Astrocyte of the cerebellum (primary cell): ENCODE data around the gene SOCS1.
"Not testable (repeated sequence)": the region's sequence is repeated elsewhere in the genome, so short reads cannot be mapped to it uniquely, and the experiment has no call there.

ENCODE experiments used
- DNase-seq: peaks from one replicate; pipeline ENCODE4 v3.0.0-alpha.2; 2011; ENCODE audit warnings: low read depth
- H3K4me3 ChIP-seq: 2 replicates; pipeline ENCODE4 v1.5.1; 2011; ENCODE audit warnings: mild to moderate bottlenecking, low read depth, low read length, moderate library complexity
- in situ Hi-C: cut with HindIII; loops from 2 replicates; pipeline ENCODE4 v1.10.0; 2017; ENCODE audit warnings: low sequenced_read_pairs
- TF ChIP-seq, protein P1 (sequence below): IDR thresholded peaks from 2 replicates; pipeline ENCODE4 v1.5.1; 2012; ENCODE audit warnings: low read length, low read depth, moderate library complexity, mild to moderate bottlenecking; ENCODE audit errors: missing control alignments

Gene SOCS1

DNA sequence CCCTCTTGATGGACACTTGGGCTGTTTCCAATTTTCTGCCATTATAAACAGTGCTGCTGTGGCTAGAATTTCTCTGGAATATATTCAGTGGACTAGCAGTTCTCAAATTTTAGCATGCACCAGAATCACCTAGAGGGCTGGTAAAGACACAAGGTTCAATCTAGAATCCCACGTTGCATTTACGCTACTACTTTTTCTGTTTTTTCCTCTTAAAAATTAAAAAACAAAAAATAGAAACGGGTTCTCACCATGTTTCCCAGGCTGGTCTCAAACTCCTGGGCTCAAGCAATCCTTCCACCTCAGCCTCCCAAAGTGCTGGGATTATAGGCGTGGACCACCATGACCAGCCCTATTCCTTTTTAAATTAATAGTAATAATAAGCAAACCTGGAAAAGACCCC is 39.7 kb upstream of the SOCS1 start:
- no peak overlapping the region for H3K4me3 ChIP-seq
- in situ Hi-C loops: no loop called here
- TF ChIP-seq, protein P1, sequence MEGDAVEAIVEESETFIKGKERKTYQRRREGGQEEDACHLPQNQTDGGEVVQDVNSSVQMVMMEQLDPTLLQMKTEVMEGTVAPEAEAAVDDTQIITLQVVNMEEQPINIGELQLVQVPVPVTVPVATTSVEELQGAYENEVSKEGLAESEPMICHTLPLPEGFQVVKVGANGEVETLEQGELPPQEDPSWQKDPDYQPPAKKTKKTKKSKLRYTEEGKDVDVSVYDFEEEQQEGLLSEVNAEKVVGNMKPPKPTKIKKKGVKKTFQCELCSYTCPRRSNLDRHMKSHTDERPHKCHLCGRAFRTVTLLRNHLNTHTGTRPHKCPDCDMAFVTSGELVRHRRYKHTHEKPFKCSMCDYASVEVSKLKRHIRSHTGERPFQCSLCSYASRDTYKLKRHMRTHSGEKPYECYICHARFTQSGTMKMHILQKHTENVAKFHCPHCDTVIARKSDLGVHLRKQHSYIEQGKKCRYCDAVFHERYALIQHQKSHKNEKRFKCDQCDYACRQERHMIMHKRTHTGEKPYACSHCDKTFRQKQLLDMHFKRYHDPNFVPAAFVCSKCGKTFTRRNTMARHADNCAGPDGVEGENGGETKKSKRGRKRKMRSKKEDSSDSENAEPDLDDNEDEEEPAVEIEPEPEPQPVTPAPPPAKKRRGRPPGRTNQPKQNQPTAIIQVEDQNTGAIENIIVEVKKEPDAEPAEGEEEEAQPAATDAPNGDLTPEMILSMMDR: no peak
- DNase-seq: no peak

GRCh38 chr16:11292076-11292748 is 36.2 kb upstream of the SOCS1 start:
- no peak overlapping the region for H3K4me3 ChIP-seq
- no peak for DNase-seq
- in situ Hi-C loops: no loop called here
- TF ChIP-seq, protein P1: no peak

DNA sequence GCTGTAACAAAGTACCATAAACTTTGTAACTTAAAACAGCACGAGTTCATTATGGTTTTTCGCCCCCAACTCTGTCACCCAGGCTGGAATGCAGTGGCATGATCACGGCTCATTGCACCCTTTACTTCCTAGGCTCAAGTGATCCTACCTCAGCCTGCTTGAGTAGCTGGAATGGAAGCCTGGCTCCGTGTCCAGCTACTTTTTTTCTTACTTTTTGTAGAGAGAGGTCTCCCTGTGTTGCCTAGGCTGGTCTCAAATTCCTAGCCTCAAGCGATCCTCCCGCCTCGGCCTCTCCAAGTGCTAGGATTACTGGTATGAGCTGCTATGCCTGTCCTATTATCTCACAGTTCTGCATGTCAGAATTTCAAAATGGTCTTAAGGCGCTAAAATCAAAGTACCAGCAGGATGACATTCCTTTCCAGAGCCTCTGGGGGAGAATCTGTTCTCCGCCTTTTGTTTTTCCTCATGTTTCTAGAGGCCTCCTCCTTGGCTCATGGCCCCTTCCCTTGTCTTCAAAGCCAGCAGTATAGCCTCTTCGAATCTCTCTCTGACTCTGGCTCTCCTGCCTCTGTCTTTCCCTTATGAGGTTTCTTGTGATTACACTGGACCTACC is 35.2 kb upstream of the SOCS1 start:
- in situ Hi-C loops: no loop called here
- DNase-seq: no peak
- H3K4me3 ChIP-seq: no peak overlapping the region
- TF ChIP-seq, protein P1: no peak

DNA sequence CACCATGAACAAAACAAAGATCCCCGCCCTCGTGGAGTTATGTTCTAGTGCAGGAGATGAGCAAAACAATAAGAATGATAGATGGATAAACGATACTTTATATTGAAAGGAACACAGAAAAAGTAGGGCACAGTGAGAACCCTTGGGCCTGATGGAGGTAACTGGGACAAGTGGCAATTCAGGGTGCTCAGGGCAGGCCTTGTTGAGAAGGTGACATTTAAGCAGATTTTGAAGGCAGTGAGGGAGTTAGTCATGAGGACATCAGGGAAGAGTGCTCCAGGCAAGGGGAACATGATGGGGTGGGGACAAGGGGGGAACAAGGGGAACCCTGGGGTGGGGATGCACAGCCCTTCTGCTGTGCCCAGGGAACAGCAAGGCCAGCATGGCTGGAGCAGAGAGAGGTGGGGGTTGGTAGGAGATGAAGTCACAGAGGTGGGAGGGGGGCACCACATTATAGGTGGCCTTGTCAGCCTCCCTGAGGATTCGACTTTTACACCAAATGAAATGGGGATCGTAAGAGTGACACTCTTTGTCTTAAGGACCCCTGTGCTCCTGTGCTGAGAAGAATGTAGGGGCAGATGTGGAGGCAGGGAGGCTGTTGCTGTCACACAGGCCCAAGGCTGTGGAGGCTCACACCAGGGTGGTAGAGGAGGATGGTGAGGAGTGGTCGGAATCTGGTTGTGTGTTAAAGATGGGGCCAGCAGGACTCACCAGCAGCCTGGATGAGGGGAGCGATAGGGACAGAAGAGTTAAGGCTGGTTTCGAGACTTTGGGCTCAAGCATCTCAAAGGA is 34.3 kb upstream of the SOCS1 start:
- no peak for DNase-seq
- TF ChIP-seq, protein P1: no peak
- in situ Hi-C loops: no loop called here
- H3K4me3 ChIP-seq: no peak overlapping the region

- DNase-seq, in situ Hi-C loops, H3K4me3 ChIP-seq: not testable (repeated sequence)
Observed at GRCh38 chr16:11289696-11290095, 33.7 kb upstream of the SOCS1 start.

- in situ Hi-C loops: no loop called here
- H3K4me3 ChIP-seq: no peak overlapping the region
- DNase-seq: no peak
- TF ChIP-seq, protein P1: no peak
Observed at GRCh38 chr16:11289202-11289601, 33.2 kb upstream of the SOCS1 start.

DNA sequence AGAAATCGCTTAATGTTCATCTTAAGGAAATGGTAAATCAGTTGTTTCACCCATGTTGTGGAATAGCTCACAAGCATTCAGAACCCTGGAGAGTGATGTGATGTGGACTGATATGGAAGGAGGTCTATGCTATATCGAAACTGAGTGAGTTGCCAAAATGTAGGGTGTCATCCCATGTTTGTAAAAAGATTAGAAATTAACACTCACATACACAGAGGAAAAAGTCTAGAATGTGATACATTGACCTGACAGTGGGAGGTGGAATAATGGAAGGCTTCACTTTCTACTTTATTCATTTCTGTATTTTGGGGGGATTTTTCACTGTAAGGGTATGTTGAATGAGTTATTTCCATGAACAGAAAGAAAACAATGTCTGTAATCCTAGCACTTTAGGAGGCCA is 29.8 kb upstream of the SOCS1 start:
- no peak for DNase-seq
- in situ Hi-C loops: no loop called here
- no peak overlapping the region for H3K4me3 ChIP-seq
- TF ChIP-seq, protein P1: no peak
